K562 (cell line): ENCODE measurements around the gene SETD3.

Experiments
- CBX5 ChIP-seq: IDR thresholded peaks from 2 replicates; pipeline ENCODE4 v1.6.1; 2014; ENCODE audit warnings: low read depth, borderline replicate concordance
- CTCF ChIP-seq, 3 experiments: IDR thresholded peaks in 2 of 3; conservative IDR thresholded peaks in 1 of 3; 2 replicates each; pipeline ENCODE4 v1.5.1; 2011 to 2012; ENCODE audit warnings: low read length in 3 of 3, mild to moderate bottlenecking in 3 of 3, control low read depth in 2 of 3, improper control_type of control experiment in 1 of 3, inconsistent platforms in 1 of 3, low read depth in 1 of 3, mixed read lengths in 1 of 3, moderate library complexity in 1 of 3; ENCODE audit not compliant: insufficient read depth in 2 of 3
- FOXJ3 ChIP-seq: sonication (generic); formaldehyde crosslinking; IDR thresholded peaks from 2 replicates; pipeline ENCODE4 v1.4.0; 2020; ENCODE audit warnings: mild to moderate bottlenecking, missing genetic modification reagents
- PRMT5 ChIP-seq: sonication (generic); formaldehyde crosslinking; IDR thresholded peaks from 2 replicates; pipeline ENCODE4 v1.5.0; 2020; ENCODE audit warnings: missing genetic modification reagents
- SETDB1 ChIP-seq: IDR thresholded peaks from one replicate; pipeline ENCODE4 v1.6.1; 2012; ENCODE audit warnings: low read length, control low read depth, inconsistent platforms

DNA sequence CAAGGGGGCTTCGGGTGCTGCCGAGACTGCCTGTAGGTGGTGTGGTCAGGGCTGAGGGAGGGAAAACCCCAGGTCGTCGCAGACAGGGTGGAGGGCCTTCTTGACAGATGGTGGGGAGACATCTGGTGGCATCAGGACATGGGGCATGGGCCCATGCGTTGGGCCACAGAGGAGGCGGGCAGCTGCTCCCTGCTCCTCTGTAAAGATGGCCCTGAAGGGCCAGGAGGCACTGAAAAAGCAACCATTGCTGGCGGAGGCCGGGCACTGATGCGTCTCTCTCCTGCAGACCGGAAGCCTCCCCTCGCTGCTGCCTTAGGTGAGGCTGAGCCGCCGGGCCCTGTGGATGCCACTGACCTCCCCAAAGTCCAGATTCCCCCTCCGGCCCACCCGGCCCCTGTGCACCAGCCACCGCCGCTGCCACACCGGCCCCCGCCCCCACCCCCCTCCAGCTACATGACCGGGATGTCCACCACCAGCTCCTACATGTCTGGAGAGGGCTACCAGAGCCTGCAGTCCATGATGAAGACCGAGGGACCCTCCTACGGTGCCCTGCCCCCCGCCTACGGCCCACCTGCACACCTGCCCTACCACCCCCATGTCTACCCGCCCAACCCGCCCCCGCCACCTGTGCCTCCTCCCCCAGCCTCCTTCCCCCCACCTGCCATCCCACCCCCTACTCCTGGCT, 29.4 kb upstream of the SETD3 start:
- TF ChIP-seq FOXJ3 (CRISPR knock-in tag) (no peak), CBX5 (no peak), SETDB1 (no peak), PRMT5 (no peak), CTCF (IDR thresholded peaks at IDR 0.05 in 2 of 3, conservative IDR thresholded peaks at IDR 0.05 in 1 of 3; ENCODE audit: insufficient read depth in 2 of 3, low read depth in 1 of 3, low read length in 3 of 3) (no peak)
